ENCODE measurements around the gene NIPAL4.

DNA sequence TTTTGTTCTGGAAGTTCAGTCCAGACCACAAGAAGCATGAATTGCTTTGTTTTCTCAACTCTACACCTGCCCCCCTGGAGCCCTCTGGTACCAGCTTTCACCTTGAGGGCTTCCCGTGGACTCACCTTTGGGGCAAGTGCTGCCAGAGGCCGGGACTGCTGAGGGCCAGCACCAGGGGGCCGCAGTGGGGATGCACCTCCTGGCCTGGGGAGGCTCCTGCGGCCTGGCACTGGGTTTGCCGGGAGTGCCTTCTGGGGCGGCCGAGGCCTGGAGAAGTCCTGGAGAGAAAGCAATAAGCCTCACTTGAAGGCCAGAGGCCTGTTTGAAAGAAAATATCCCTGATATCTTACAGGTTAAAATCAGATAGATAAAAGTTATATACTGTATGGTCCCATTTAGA, 21.7 kb downstream of the NIPAL4 start:
- TF ChIP-seq, protein P1, sequence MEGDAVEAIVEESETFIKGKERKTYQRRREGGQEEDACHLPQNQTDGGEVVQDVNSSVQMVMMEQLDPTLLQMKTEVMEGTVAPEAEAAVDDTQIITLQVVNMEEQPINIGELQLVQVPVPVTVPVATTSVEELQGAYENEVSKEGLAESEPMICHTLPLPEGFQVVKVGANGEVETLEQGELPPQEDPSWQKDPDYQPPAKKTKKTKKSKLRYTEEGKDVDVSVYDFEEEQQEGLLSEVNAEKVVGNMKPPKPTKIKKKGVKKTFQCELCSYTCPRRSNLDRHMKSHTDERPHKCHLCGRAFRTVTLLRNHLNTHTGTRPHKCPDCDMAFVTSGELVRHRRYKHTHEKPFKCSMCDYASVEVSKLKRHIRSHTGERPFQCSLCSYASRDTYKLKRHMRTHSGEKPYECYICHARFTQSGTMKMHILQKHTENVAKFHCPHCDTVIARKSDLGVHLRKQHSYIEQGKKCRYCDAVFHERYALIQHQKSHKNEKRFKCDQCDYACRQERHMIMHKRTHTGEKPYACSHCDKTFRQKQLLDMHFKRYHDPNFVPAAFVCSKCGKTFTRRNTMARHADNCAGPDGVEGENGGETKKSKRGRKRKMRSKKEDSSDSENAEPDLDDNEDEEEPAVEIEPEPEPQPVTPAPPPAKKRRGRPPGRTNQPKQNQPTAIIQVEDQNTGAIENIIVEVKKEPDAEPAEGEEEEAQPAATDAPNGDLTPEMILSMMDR (IDR thresholded peaks at IDR 0.05; ENCODE audit: insufficient read depth, low read depth, low read length): no peak
- TF ChIP-seq EZH2 (IDR thresholded peaks at IDR 0.05; ENCODE audit: insufficient read depth, low read length): no peak

Data from astrocyte (in vitro differentiated cells and primary cell).